ENCODE results near the gene BPIFB3. TPM values are rescaled to one million over a fixed set of nuclear protein-coding genes. Genes with fewer than 3 reads are reported as not detected.

BPIFB3 gene
- total and polyA plus RNA-seq, 12 donors: not detected

DNA sequence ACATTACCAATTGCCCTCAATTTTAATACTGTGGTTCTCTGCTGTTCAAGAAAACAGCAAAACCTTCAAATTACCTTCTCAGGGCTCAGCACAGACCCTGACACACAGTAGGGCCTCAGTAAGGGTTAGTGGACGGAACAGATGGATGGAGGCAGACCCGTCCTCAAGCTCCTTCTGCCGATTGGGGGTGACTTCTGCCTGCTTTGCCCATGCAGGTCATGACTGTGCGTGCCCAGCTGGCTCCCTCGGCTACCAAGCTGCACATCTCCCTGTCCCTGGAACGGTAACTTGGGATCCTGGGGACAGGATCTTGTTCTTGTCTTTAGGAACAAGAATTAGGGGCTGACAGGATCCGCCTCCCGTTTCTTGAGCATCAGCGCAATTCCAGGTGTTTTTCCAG lies 16.0 kb downstream of the BPIFB3 start:
- Histone ChIP-seq H3K27ac (no peak overlapping the region), H3K4me1 (replicated peaks in 1 of 2) (no peaks in the 10 kb centered on the region), H3K27me3 (peaks cover 3% of the 10 kb centered on the region), H3K4me3 (no peak overlapping the region), H3K36me3 (replicated peaks in 1 of 2) (no peaks in the 10 kb centered on the region), H3K9me3 (replicated peaks in 1 of 3) (no peaks in the 10 kb centered on the region)
- intact Hi-C loops (cut with DNase I): no loop called here
- TF ChIP-seq POLR2A (IDR thresholded peaks at IDR 0.05): no peak
- TF ChIP-seq, protein P1, sequence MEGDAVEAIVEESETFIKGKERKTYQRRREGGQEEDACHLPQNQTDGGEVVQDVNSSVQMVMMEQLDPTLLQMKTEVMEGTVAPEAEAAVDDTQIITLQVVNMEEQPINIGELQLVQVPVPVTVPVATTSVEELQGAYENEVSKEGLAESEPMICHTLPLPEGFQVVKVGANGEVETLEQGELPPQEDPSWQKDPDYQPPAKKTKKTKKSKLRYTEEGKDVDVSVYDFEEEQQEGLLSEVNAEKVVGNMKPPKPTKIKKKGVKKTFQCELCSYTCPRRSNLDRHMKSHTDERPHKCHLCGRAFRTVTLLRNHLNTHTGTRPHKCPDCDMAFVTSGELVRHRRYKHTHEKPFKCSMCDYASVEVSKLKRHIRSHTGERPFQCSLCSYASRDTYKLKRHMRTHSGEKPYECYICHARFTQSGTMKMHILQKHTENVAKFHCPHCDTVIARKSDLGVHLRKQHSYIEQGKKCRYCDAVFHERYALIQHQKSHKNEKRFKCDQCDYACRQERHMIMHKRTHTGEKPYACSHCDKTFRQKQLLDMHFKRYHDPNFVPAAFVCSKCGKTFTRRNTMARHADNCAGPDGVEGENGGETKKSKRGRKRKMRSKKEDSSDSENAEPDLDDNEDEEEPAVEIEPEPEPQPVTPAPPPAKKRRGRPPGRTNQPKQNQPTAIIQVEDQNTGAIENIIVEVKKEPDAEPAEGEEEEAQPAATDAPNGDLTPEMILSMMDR (IDR thresholded peaks at IDR 0.05): no peak
- no peak for DNase-seq
- 71 to 87% (median 76%) methylated on average over 9 of the region's 9 CpGs for WGBS, 4 donors

DNA sequence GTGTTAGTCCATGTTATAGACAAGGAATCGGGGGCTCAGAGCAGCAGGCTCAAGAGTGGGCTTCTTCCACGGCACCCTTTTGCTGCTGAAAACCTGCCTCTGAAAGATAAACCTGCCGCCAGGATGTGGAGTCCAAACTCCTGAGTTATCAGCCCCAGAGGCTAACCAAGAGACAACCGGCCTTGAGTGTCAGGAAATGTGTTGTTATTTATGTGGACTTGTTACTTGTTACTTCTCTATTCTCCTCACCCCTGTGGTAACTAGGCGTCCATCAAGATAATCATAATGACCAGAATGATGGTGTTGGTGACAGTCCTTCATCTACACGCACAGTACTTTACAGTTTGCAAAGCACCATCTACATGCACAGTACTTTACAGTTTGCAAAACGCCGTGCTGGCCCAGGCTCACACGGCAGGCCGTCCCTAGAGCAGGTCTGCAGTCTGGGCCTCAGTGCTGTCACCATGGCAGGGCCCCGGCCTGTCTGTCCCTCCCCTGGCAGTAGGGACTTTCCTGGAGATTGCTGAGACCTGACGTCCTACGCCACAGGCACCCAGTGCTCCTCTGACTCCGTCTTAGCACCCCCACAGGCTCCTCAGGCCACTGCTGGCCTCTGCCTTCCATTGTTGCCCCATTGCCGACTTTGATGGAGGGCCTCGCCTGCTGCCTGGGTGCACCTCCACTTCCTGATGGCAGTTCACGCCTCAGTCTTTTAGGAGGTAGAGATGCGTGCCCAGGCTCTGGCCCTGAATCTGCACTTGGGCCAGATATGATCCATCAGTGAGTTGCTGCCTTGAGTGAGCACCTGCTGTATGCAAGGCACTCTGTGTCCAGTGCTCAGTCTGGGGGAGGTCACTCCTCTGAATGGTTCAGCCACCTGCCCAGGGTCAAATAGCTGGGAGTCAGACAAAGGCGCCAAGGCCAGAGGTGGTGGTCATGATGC lies 16.7 kb downstream of the BPIFB3 start:
- DNase-seq: no peak
- 63 to 82% (median 71%) methylated on average over 15 to 19 of the region's 19 CpGs for WGBS, 4 donors

DNA sequence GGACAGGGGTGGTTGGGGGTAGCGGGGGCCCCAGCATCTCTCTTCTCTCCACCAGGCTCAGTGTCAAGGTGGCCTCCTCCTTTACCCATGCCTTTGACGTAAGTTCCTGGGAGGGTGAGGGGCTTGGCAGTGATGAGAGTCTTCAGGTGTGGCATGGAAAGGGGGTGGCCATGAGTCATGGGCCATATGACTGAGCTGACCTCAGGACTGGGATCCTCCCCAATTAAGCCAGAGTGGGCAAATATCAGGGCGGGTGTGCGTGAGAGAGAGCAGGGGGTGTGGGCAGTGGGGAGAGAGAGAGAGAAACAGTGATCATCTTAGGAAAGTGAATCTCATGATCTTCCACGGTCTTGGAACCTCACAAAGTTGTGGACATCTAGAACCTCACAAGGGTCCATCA lies 17.5 kb downstream of the BPIFB3 start:
- 68 to 86% (median 76%) methylated on average over 5 of the region's 5 CpGs for WGBS, 4 donors
- no peak overlapping the region for H3K27ac ChIP-seq
- TF ChIP-seq POLR2A (IDR thresholded peaks at IDR 0.05): no peak
- TF ChIP-seq, protein P1 (IDR thresholded peaks at IDR 0.05): no peak
- no peak overlapping the region for H3K4me3 ChIP-seq
- intact Hi-C loops (cut with DNase I): no loop called here
- no peaks in the 10 kb centered on the region for H3K4me1 ChIP-seq (replicated peaks in 1 of 2)
- H3K9me3 ChIP-seq (replicated peaks in 1 of 3): no peaks in the 10 kb centered on the region
- no peak for DNase-seq
- H3K36me3 ChIP-seq (replicated peaks in 1 of 2): no peaks in the 10 kb centered on the region
- H3K27me3 ChIP-seq: peaks cover 3% of the 10 kb centered on the region

More for the DNA sequence above, 16.7 kb downstream of the BPIFB3 start:
- no peaks in the 10 kb centered on the region for H3K9me3 ChIP-seq (replicated peaks in 1 of 3)
- no peaks in the 10 kb centered on the region for H3K36me3 ChIP-seq (replicated peaks in 1 of 2)
- peaks cover 3% of the 10 kb centered on the region for H3K27me3 ChIP-seq
- no peaks in the 10 kb centered on the region for H3K4me1 ChIP-seq (replicated peaks in 1 of 2)
- intact Hi-C loops (cut with DNase I): no loop called here
- H3K27ac ChIP-seq: no peak overlapping the region
- TF ChIP-seq, protein P1 (IDR thresholded peaks at IDR 0.05): no peak
- TF ChIP-seq POLR2A (IDR thresholded peaks at IDR 0.05): no peak
- no peak overlapping the region for H3K4me3 ChIP-seq

DNA sequence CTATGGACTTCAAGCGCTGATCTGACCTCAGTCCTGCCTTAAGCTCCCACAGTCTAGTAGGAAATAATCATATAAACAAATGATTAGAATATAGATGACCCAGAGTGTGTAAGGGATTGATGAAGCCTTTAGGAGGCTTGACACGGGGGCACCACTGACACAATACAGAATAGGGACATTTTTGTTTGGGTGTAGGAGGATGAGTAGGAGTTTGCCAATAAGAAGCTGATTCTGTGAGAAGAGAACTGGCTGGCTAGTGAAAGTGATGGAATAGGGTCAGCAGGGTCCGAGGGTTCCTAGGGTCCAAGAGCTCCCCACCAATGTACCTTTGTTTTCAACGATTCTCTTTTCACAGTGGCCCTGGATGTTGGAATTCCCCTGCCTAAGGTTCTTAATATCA lies 18.7 kb downstream of the BPIFB3 start:
- no peak overlapping the region for H3K27ac ChIP-seq
- no peaks in the 10 kb centered on the region for H3K36me3 ChIP-seq (replicated peaks in 1 of 2)
- WGBS, 4 donors: 76 to 93% (median 81%) methylated on average over 4 of the region's 4 CpGs
- TF ChIP-seq POLR2A (IDR thresholded peaks at IDR 0.05): no peak
- TF ChIP-seq, protein P1 (IDR thresholded peaks at IDR 0.05): no peak
- no peaks in the 10 kb centered on the region for H3K4me1 ChIP-seq (replicated peaks in 1 of 2)
- no peaks in the 10 kb centered on the region for H3K9me3 ChIP-seq (replicated peaks in 1 of 3)
- DNase-seq: no peak
- intact Hi-C loops (cut with DNase I): no loop called here
- H3K27me3 ChIP-seq: peaks cover 3% of the 10 kb centered on the region
- no peak overlapping the region for H3K4me3 ChIP-seq

Data from adrenal gland (tissue), 12 donors.